ENCODE results near the gene MESP2.

DNA sequence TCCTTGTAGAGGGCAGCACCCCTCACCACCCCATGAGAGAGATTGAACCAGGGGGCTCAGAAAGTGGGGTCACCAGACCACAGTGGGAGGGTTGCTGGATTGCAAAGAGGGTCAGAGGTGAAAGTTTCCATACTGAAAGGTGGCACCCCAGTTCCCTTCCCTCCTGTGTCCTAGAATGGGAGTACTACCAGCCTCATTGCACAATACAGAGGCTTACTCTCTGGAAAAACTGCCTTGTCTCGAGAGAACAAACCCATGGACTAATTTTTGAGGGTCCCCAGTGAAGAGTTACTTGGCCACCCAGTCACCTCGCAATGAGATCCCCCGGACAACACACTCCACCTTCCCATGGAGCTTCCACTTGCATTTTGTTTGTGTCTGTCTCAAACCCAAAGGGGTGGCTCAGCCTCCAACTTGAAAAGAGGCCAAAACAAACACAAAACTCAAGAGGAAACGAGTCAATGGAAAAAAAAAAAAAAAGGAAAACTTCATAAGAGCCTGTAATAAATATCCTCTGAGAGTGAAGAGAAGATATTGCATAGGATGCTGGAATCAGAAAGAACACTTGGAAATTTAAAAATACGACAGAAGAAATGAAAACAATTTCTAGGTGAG lies 18.6 kb downstream of the MESP2 start:
- TF ChIP-seq POLR2A (IDR thresholded peaks at IDR 0.05; ENCODE audit: low read depth, low read length) (no peak), POLR2AphosphoS5 (IDR thresholded peaks at IDR 0.05; ENCODE audit: low read depth, low read length) (no peak), TAF1 (IDR thresholded peaks at IDR 0.05; ENCODE audit: borderline replicate concordance, low read depth, low read length) (no peak)
